Hepatic stellate cell (primary cell): ENCODE measurements around the gene PARD3.

Source experiments
- DNase-seq: peaks from one replicate; pipeline ENCODE4 v3.0.0; 2011; ENCODE audit warnings: low spot score

Gene PARD3

DNA sequence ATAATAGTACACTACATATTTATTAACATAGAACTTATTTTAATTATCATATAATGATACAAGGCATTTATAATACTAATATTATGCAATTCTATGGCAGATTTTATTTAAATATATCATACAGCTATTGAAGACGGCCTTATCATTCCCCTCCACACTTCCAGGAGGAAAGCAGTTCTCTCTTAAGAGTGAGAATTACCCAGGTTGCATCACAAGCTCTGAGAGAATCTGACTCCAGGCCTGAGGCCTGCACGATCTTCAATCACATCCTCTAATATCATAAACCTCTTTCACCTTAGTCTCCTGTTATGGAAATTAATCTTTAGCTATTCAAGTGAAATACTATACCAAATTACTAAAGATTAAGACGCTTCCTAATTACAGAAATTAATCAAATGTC, 564.4 kb downstream of the PARD3 start:
- DNase-seq, result no peak

DNA sequence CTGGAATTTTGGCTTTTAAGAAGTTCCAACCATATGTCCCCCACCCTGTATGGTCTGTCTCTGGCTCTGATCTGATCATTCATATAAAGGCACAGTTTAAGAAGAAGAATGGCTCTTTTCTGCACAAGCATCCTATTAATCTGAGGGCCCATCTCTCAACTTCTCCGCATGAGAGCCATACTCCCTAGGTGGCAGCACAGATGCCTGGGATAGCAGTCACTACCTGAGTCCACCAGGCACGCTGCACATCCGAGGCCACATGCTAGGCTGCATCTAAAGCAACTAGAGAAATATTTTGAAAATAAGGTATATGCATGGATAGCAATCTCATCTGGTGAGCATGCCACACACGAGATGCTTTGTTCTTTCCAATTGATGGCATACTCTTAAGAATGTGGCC, 565.5 kb downstream of the PARD3 start:
- no peak for DNase-seq

DNA sequence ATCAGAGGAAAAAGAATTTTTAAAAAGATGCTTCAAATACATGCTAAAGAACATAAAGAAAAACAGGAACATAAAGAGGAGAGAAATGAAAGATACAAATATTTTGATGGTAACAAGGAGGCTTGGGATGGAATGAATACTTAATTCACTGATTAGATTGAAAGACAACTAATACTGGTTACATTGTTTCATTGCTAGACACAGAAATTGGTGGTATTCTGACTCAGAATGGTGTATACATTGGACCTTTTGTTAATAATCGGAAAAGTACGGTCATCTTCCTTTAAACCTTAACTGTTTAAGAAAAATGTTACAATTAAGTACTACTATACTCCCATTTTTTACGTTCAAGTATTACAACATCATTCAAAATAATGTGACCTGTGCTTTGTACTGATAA, 567.5 kb downstream of the PARD3 start:
- DNase-seq, result no peak

DNA sequence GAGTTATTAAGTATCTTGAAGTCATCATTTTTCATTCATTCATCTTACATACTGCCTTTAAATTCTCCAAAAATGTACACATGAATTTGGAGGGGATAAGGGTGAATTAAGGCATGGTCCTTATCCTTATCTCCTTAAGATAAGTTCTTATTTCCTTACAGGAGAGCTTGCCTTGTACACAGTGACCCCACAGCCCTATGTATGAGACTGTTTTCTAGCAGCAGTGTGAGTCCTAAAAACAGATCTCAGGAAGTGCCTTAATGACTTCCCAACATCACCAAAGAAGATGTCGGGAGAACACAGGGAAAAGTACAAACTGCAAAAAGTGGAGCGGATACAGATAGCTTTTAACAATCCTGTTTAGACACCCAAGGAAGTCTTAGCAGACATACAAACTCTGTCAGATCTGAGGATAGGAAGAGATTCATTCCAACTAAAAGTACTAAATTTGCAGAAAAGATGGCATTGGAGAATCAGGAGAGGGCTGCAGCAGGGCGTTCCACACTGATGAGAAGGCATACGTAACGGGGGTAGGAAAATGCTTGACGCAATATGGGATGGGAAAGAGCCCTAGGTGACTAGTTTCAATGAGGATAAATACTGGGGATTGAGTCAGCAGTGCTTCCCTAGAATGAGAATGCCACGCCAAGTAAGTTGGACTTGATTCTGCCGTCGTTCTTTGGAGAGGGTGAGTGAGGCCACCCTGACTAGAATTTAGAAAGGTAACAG, 570.2 kb downstream of the PARD3 start:
- no peak for DNase-seq

DNA sequence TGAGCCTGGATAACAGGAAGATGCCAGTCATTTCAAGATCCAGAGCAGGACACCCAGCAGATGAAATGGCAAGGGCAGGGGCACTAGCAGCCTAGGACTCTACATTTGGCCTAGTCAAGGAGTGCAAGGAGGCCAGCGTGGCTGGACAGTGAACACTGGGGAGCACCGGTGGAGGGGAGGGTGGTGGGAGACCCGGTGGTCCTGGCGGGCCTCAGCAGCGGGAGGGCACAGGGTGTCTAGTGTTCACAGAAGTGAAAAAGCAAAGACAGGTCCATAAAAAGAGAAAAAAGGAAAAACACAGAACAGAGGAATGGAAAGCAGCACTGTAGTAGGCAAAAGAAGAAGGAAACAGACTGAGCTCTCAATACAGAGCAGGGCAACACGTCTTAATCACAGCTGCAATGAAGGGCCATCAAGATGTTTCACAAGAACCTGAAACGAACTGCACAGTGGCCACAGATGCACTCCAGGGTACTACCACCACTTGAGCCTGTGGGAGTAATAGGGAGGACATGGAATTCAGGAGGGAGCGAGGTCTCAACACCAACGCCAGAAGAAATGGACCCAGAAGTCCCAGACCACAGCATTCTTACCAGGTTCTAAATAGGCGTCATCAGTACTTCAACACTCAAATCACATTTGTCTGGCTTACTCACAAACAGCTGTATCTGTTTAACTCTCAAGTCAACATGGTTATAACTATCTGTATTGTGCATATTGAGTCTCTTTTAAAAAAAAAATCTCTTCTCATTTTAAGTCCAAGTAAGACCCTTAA, 573.7 kb downstream of the PARD3 start:
- DNase-seq, result no peak

DNA sequence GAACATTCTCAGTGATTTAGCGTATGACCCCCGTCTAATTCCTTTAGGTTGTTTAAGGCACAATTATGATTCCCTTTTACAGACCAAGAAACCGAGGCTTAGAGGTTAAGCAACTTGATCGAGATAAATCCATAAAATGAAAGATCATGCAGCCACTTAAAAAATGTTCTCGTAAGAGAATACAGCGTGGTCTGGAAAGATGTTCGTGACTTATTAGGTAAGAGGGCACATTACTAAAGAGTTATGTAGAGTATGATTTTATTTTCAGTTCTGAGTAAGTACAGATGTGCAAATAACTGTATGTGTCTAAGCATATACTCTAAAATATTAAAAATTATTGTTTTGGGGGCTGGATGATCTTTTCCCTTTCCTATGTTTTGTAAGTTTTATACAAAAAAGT, 575.1 kb downstream of the PARD3 start:
- DNase-seq, result no peak

DNA sequence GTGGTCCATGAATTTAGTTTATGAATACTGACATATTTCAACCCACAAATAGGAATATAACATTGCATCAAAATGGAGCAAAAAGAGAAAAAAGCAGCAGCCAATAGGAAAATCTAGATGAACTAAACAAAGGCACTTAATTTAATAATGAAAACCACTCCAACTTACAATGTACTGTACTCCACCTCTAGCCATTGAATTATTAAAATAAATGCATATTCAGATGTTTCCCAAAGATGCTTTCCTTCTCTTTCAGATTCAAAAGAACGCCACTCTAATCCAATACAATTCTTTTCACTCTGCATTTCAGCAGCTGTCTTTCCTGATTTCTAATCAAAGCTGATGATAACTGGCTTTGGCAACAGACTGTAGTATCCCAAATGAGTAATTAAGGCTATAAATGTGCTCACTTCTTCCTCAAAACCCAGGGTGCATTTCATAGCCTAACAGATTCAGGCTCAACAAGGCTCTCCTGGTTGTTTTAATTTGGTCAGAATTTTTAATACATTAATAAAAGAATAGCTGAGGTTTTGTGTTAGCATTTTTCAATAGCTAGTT, 577.1 kb downstream of the PARD3 start:
- DNase-seq, result no peak

DNA sequence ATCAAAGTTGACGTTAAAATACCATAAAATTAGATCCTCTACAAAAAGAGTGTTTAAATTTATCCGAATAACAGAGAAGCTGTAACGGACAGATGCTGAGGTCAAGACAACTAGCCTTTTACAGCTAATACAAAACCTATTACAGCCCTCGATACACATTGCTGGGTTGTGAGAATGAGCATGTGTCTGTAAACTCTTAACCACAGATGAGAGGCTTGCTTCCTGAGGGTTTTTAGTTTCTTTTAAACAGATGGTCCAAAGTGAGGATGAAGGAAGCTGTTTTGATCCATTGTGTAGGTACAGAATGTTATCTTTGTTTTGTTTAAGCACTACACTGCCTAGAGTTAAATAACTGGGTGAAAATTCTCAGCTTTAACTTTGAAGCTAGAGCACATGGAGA, 578.2 kb downstream of the PARD3 start:
- no peak for DNase-seq

DNA sequence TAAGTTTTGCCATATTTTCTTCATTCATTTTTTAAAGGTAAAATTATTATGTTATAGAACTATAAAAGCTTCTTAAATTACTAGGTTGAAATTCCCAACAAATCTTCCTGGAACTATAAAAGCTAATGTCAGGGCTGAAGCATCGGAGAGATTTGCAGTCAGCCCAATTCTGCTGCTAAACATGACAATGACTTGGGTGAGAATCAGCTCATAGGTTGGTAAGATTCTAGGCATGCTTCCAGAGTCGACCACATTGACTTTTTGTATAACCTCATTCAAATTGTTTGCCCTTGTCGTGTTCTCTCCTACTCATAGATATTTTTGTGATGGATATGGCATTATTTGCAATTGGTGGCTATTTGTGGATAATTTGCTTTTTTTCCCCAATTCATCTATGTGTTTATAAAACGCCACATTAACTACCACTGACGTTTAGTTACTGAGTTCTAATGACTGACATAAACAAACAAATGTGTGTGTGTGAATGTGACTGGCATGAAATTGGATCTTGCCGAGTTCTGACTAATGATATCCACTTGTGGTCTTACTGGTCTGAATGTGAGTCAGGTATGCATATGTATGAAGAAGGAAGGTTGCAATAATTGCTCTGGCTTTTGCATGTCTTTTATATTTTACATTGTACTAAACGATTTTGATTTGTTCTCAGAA, 579.8 kb downstream of the PARD3 start:
- no peak for DNase-seq

DNA sequence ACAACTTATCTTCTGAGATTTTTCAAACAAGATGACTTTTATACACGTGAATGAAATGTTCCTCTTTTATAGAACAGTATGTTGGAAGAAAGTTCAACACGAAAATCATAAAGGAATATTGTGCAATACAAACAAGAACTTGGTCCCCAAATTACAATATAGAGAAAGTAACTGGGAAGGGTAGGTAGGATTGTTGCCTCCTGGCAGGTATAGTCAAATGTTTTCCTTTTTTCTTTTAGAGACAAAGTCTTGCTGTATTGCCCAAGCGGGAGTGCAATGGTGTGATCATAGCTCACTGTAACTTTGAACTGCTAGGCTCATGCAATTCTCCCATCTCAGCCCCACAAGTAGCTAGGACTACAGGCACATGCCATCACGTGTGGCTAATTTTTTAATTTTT, 582.6 kb downstream of the PARD3 start:
- DNase-seq, result no peak

DNA sequence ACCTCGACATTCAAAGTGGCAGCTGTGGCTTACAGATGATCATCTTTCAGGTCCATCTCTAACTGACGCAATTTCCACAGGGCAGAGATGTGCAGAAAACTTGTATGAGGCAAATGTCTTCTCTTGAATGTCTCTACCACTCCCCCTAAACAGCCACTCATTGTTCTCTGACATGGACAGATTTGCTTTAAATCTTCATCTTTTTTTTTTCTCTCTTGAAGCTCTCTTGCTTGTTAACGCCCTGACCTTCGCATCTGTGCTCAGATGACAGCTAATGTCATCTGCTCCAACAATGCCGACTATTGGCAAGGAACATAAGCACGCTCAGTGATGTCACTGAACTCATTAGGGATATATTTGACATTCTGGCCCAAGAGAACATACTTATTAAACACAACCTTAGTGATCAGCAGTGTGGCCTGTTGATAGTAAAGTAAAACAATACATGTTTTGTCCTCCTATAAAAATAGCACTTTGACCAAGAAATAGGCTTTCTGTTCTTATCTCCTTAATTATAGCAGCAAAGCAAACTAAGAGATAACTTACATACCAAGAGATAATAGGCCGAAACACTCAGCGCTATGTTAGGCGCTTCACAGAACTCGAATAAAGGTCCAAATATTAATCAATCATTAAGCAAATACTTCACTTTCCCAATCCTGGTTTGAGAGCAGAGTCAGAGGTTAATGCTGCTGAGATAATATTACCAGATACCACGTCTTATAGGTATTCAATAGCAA, 583.5 kb downstream of the PARD3 start:
- no peak for DNase-seq

DNA sequence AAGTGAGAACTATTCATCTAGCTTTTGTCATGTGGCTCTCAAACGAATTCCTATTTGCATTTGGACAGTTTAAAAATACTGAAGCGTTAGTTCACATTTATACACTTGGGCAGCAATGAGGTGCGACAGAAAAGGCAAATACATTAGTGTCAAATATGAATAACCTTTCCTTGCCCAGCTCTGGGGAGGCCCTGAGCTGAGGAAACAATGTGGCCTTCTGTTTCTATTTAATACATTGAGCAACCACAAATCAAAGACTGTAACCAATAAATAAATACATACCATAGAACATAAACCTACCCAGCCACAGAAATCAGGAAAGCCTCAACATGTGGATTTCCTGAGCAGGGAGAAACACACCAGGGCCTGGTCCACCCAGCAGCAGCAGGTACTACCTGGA, 585.2 kb downstream of the PARD3 start:
- no peak for DNase-seq

DNA sequence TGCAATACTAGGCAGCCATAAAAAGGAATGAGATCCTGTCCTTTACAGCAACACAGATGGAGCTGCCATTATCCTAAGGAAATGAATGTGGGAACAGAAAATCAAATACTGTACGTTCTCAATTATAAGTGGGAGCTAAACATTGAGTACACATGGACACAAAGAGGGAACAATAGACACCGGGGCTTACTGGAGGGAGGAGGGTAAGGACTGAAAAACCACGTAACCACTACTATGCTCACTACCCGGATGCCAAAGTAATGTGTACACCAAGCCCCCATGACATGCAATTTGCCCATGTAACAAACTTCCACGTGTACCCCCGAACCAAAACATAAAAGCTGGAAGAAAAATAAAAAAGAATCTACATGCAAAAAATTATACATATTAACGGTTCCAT, 587.0 kb downstream of the PARD3 start:
- no peak for DNase-seq

DNA sequence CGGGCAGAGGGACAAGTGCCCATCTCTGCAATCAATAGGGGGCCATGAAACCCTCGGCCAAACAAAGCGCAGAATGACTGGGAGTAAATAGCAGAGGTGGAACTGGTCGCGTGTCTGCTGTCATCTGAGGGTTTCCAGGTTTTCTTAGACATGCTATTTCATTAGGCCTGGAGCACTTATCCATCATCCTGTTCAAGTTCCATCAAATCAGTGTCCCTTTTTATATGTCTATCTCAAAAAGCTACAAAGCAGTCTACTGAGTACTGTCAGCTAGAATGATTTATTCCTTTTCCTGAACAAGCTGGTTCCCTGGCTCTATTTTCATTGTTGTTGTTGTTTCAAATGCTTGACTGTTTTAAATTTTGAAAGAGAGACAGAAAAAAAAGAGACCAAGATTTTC, 590.5 kb downstream of the PARD3 start:
- no peak for DNase-seq

DNA sequence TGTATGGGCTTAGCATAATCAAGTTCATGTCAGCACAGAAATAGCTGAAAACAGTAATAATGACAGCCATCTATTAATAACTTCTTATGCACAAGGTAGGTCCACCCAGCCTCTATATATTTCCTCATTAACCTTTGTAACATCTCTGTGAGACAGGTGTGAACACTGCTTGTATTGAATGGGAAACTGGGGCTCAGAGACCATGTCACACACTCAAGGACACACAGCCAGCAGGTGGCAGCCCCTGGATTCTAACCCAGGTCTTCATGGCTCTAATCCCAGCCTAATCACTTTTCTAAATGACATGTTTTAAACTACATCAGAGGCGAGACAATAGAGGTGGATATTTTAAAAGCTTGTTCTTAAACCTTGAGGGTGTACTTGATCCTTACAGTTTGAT, 591.4 kb downstream of the PARD3 start:
- DNase-seq, result no peak

DNA sequence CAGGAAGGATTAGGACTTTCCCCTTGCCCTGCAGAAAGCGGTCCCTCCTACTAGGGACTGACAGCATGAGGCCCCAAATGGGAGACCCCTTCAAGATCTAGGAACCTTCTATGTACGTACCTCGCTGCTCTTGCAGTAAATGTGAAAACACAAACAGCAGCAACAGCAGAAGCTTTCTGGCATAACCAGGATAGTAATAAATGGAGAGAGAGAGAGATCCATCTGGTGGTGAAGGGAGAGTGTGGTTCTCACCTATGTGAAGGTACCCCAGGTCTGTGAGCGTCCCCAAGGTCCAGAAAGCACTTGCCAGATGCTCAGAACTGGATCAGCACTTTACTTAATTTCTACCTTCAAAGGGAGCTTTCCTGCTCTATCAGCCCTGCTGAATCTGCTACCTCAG, 592.7 kb downstream of the PARD3 start:
- DNase-seq, result no peak

DNA sequence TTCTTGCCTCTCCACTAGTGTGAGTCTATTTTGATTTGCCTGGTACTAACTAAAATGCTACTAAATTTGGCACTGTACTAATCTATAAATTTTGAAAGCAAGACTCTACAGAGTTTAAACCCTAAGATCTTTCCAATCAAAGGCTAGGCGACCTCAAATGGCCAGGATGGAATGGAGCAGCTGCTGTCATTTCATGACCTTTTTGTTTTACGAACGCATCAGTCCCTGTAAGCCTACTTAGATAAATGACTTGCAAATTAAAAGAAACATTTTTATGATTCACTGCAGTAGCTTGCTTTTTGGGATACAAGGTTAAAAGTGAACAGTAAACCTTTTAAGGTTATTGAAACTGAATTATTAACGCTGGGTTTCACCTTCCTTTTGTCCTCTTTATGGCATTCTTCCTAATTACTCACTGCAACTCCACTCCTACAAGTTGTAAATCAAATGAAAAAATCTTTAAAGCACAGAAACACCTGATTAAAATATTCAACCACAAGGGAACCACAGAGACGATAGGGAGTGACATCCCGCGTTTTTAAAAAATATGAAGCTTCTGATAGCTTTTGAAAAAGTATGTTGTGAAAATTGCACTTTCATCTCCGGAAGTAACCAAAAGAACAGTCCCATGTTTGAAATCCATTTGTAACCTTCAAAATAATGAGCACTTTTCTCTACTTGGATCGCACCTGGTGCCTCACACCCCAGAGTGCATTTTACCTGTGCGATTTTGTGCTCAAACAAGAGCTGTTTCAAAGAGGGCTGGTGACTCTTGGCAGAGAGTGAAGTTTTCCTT, 595.1 kb downstream of the PARD3 start:
- no peak for DNase-seq

DNA sequence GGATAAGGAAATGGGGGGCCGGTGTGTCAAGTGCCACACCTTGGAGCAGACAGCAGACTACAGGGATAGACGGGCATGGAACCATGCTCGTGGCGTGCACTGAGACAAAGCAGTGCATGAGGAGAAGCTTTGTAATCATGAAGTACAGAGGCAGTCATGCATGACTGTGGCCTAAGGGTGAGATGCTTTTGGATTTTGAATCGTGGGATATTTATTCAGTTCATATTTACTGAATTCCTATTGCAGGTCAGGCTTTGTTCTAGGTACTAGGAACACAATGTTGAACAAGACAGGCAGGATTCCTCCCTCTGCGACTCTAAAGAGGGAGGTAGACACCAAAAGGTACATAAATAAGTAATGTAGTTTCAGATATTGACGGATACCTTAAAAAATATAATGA, 597.6 kb downstream of the PARD3 start:
- DNase-seq, result no peak

DNA sequence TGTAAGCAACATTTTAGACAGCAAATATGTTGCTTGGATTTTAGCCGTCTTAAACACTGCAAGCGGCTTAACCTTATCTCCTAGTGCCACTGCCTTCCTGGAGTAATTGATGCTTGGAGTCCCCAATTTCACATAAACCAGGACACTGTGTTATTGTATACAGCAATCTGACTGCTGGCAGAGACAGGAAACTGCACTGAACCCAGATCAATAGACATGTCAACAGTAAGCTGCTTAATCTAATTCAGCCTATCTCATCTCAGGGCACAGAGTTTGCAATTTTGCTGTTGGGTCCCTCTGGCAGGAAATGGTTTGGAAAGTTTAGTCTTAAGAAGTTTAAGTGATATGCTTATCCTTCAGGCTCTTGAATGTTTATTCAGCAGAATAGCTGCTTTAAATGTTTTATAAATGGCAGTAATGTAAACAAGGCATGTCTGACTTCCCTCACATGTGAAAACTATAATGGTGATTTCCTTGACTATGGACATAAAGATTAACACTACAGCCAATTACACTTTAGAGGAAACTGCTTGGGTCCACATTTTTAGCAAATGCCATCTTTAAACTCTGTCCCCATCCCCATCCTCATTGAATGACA, 598.6 kb downstream of the PARD3 start:
- no peak for DNase-seq

DNA sequence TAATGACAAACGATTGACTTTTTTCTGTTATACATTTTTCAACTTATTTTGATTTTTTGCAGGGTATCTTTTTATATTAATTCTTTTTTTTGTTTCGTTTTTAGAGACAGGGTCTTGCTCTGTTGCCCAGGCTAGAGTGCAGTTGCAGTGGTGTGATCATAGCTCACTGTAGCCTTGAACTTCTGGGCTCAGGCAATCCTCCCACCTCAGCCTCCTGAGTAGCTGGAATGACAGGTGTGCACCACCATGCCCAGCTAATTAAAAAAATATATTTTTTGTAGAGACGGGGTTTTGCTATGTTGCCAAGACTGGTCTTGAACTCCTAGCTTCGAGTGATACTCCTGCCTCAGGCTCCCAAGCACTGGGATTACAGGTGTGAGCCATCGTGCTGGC, 601.3 kb downstream of the PARD3 start:
- DNase-seq, result no peak

DNA sequence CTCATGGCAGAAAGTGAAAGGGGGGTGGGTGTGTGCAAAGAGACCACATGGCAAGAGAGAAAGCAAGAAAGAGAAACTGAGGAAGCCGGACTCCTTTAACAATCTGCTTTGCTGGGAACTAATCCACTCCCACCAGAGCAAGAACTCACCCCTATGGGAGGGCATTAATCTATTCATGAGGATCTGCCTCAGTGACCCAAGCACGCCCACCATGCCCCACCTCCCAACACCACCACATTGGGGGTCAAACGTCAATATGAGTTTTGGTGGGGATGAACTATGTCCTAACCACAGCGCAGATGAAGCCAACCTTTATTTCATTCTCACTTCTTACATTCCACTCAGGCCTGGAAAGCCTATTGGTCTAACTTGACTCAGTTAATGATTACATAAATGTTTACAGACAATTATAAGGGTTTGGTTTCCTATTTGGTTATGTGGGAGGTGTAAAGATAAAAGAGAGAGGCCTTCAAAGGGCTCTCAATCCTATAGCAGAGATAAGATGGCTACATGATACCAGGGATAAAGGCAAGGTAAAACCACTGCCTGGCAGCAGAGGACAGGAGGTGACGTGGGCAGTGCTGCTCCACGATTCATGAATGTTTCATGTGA, 601.8 kb downstream of the PARD3 start:
- DNase-seq, result no peak
